K562 (cell line): ENCODE data around the gene MYG1. TPM values are rescaled to one million over a fixed set of nuclear protein-coding genes. Genes with fewer than 3 reads are reported as not detected.
A peak's percentile ranks its signal among the peaks of the same experiment; 100 is the strongest.

Experiments
- ATAC-seq: fragments of 200-7000 bp; cut with Tn5 transposase; 3 replicates; pipeline ENCODE4 v1.9.1; 2020; ENCODE audit warnings: moderate library complexity
- BruUV-seq: library from RNA; stranded (reverse); fragments of 400-500 nt; replicated peaks from 2 replicates; lab custom pipeline; 2021; lab: Mats Ljungman, UMichigan
- CTCF ChIA-PET: fragments of 300-600 bp; formaldehyde crosslinking; extraction: SDS; loops from one replicate; lab custom pipeline; 2021; ENCODE audit warnings: low intra/inter-chr PET ratio; lab: Yijun Ruan, JAX
- POLR2A ChIA-PET: fragments of 300-600, 350-650 bp; sonication (Branson Sonifier 250); formaldehyde crosslinking; extraction: SDS; loops from one replicate; lab custom pipeline; 2021; ENCODE audit warnings: antibody characterized with exemption, inconsistent platforms; lab: Yijun Ruan, JAX
- DNase-seq, 4 experiments: peaks; one replicate each; pipeline versions ENCODE4 v3.0.0 to v3.0.0-alpha.2; 2011 to 2018; ENCODE audit warnings: low spot score in 3 of 4, mixed read lengths in 3 of 4; ENCODE audit errors: extremely low read depth in 1 of 4
- FAIRE-seq: peaks from 2 replicates; lab custom pipeline; 2011; peaks lifted over from hg19 to GRCh38; lab: Jason Lieb, UNC
- H2AFZ ChIP-seq: 2 replicates; pipeline ENCODE4 v1.6.0; 2011; ENCODE audit warnings: low read depth, low read length, control low read depth, inconsistent platforms
- H3K27ac ChIP-seq: fragments of 200-600 bp; 3 replicates; pipeline ENCODE4 v1.8.0; 2011; ENCODE audit warnings: low read depth, mild to moderate bottlenecking, control low read depth, inconsistent platforms, low read length, moderate library complexity, mixed read lengths; ENCODE audit errors: extremely low read depth
- H3K27me3 ChIP-seq, 2 experiments: fragments of 300-600 bp in 1 of 2; 2 replicates in 1 of 2; 3 replicates in 1 of 2; pipeline versions ENCODE4 v1.6.0 to v1.8.0; 2011; ENCODE audit warnings: inconsistent platforms in 2 of 2, low read length in 2 of 2, mild to moderate bottlenecking in 1 of 2, mixed read lengths in 1 of 2, moderate library complexity in 1 of 2; ENCODE audit not compliant: control insufficient read depth in 2 of 2, insufficient read depth in 2 of 2
- H3K36me3 ChIP-seq: fragments of 300-600 bp; 3 replicates; pipeline ENCODE4 v1.8.0; 2011; ENCODE audit warnings: mild to moderate bottlenecking, low read length, inconsistent platforms; ENCODE audit not compliant: control insufficient read depth, insufficient read depth
- H3K4me1 ChIP-seq, 2 experiments: fragments of 200-600 bp in 1 of 2; replicated peaks in 1 of 2; 2 replicates in 1 of 2; 3 replicates in 1 of 2; pipeline versions ENCODE4 v1.5.1 to v1.8.0; 2011; ENCODE audit warnings: inconsistent platforms in 2 of 2, low read length in 2 of 2, mild to moderate bottlenecking in 1 of 2, mixed read lengths in 1 of 2, moderate library complexity in 1 of 2; ENCODE audit not compliant: control insufficient read depth in 2 of 2, insufficient read depth in 2 of 2
- H3K4me2 ChIP-seq: 2 replicates; pipeline ENCODE4 v1.6.1; 2011; ENCODE audit warnings: low read length, control low read depth, inconsistent platforms, mixed read lengths; ENCODE audit not compliant: insufficient read depth
- H3K4me3 ChIP-seq: fragments of 200-600 bp; sonication (generic), shearing (Covaris generic); 2 replicates; pipeline ENCODE4 v1.5.1; 2016; ENCODE audit warnings: control low read depth, inconsistent platforms
- H3K79me2 ChIP-seq: fragments of 200-600 bp; 3 replicates; pipeline ENCODE4 v1.8.0; 2011; ENCODE audit warnings: low read length, inconsistent platforms; ENCODE audit not compliant: control insufficient read depth, insufficient read depth
- H3K9ac ChIP-seq, 2 experiments: 2 replicates each; pipeline versions ENCODE4 v1.6.0 to v1.6.1; 2011; ENCODE audit warnings: low read depth in 2 of 2, low read length in 2 of 2, control low read depth in 1 of 2, inconsistent platforms in 1 of 2, mild to moderate bottlenecking in 1 of 2, mixed read lengths in 1 of 2; ENCODE audit not compliant: insufficient read depth in 1 of 2
- H3K9me1 ChIP-seq: one replicate; pipeline ENCODE4 v1.6.0; 2011; ENCODE audit warnings: inconsistent platforms, mild to moderate bottlenecking, low read length, moderate library complexity; ENCODE audit not compliant: control insufficient read depth, insufficient read depth
- H3K9me3 ChIP-seq: replicated peaks from 2 replicates; pipeline ENCODE4 v1.5.1; 2011; ENCODE audit warnings: low read depth, low read length, inconsistent platforms; ENCODE audit not compliant: control insufficient read depth, insufficient read depth
- H4K20me1 ChIP-seq: replicated peaks from 2 replicates; pipeline ENCODE4 v1.6.1; 2011; ENCODE audit warnings: low read length, inconsistent platforms, mixed read lengths; ENCODE audit not compliant: control insufficient read depth, insufficient read depth
- BRD9 ChIP-seq: fragments of 450-650 bp; IDR thresholded peaks from 2 replicates; pipeline ENCODE4 v1.6.1; 2018; ENCODE audit warnings: low read depth; ENCODE audit not compliant: partially characterized antibody
- C11orf30 ChIP-seq: fragments of 450-650 bp; IDR thresholded peaks from 2 replicates; pipeline ENCODE4 v1.6.1; 2016; ENCODE audit warnings: low read depth, mild to moderate bottlenecking
- CXXC5 ChIP-seq: fragments of 250-450 bp; sonication (Bioruptor Pico); IDR thresholded peaks from 2 replicates; pipeline ENCODE4 v1.8.0; 2022; ENCODE audit warnings: inconsistent platforms, mild to moderate bottlenecking, moderate library complexity
- ELF2 ChIP-seq: fragments of 250-450 bp; sonication (Bioruptor Pico); IDR thresholded peaks from 2 replicates; pipeline ENCODE4 v1.5.0; 2021; ENCODE audit warnings: mild to moderate bottlenecking
- HDAC1 ChIP-seq, 2 experiments: fragments of 450-650 bp; IDR thresholded peaks; 2 replicates each; pipeline ENCODE4 v1.6.1; 2016 to 2017; ENCODE audit warnings: inconsistent platforms in 1 of 2, mild to moderate bottlenecking in 1 of 2, moderate library complexity in 1 of 2
- HDAC3 ChIP-seq: fragments of 450-650 bp; IDR thresholded peaks from 2 replicates; pipeline ENCODE4 v1.6.1; 2018; ENCODE audit warnings: borderline replicate concordance, mild to moderate bottlenecking, moderate library complexity; ENCODE audit not compliant: partially characterized antibody
- MTA3 ChIP-seq: fragments of 450-650 bp; formaldehyde crosslinking; IDR thresholded peaks from 2 replicates; pipeline ENCODE4 v1.6.1; 2017; ENCODE audit warnings: mild to moderate bottlenecking, borderline replicate concordance
- ZBTB11 ChIP-seq, 3 experiments: fragments of 200-800 bp in 1 of 3; fragments of 250-450 bp in 1 of 3; fragments of 450-650 bp in 1 of 3; sonication (Bioruptor Pico) in 1 of 3; sonication (Bioruptor generic) in 1 of 3; formaldehyde crosslinking in 1 of 3; IDR thresholded peaks; 2 replicates each; pipeline versions ENCODE4 v1.6.1 to v1.8.0; 2016 to 2022; ENCODE audit warnings: mild to moderate bottlenecking in 2 of 3, missing genetic modification characterization in 2 of 3, missing compliant biosample characterization in 1 of 3, moderate library complexity in 1 of 3
- ZBTB33 ChIP-seq: sonication (generic); formaldehyde crosslinking; IDR thresholded peaks from 2 replicates; pipeline ENCODE4 v1.8.1; 2023; ENCODE audit warnings: mild to moderate bottlenecking, missing genetic modification reagents
- ZBTB7A ChIP-seq: IDR thresholded peaks from 2 replicates; pipeline ENCODE4 v1.6.1; 2011; ENCODE audit warnings: low read depth, mild to moderate bottlenecking, low read length, moderate library complexity, borderline replicate concordance; ENCODE audit not compliant: control insufficient read depth
- ZNF165 ChIP-seq: fragments of 250-450 bp; sonication (Bioruptor Pico); IDR thresholded peaks from 2 replicates; pipeline ENCODE4 v1.4.0; 2020; ENCODE audit warnings: borderline replicate concordance
- ZNF444 ChIP-seq: fragments of 250-450 bp; sonication (Bioruptor Pico); IDR thresholded peaks from 2 replicates; pipeline ENCODE4 v1.4.0; 2020; ENCODE audit warnings: mild to moderate bottlenecking, moderate library complexity
- ZNF764 ChIP-seq: fragments of 250-450 bp; sonication (Bioruptor Pico); IDR thresholded peaks from 2 replicates; pipeline ENCODE4 v1.4.0; 2020; ENCODE audit warnings: low read depth, mild to moderate bottlenecking, moderate library complexity
- WGBS: fragments of 100-300 bp; shearing (Covaris generic); methylation state at CpG from one replicate; pipeline ENCODE4 v1.1.6; 2016; ENCODE audit warnings: low coverage, mixed read lengths; ENCODE audit not compliant: insufficient coverage; ENCODE audit errors: missing lambda C conversion rate; 5-methylcytosine and 5-hydroxymethylcytosine counted together
- in situ Hi-C: fragments of 300-500 bp; cut with MboI; formaldehyde crosslinking; loops from 4 replicates; pipeline ENCODE4 v1.15.0; 2018; ENCODE audit warnings: inconsistent platforms, mixed read lengths
- intact Hi-C: fragments of 100-400 bp; cut with micrococcal nuclease; formaldehyde crosslinking; loops from 2 replicates; pipeline ENCODE4 v1.14.2; 2022
- polyA plus RNA-seq, 8 experiments: library from polyadenylated mRNA; depleted of rRNA in 4 of 8; stranded (reverse) in 5 of 8; unstranded in 3 of 8; fragments of >200 nt; fragmentation: Nextera tagmentation in 2 of 8; fragmentation: Illumina TruSeq in 1 of 8; extraction: Ambion mirVana in 2 of 8; extraction: Trizol in 1 of 8; gene quantifications; 2 replicates each; pipeline versions ENCODE4 v1.2.1 to v1.2.3, GENCODE V29; 2011 to 2014; ENCODE audit warnings: inconsistent platforms in 1 of 8, missing spikeins in 1 of 8
- total RNA-seq, 7 experiments: library from RNA; depleted of rRNA in 6 of 7; stranded (reverse); fragments of >200 nt in 6 of 7; fragmentation: Illumina TruSeq in 2 of 7; extraction: Trizol in 2 of 7; gene quantifications; 2 replicates each; pipeline versions ENCODE4 v1.2.1 to v1.2.3, GENCODE V29; 2011 to 2021; ENCODE audit warnings: low replicate concordance in 1 of 7

The MYG1 gene
- total and polyA plus RNA-seq, 9 of the 15 experiments (the other 6 are each of a cell fraction or from before 2014, with no cell fraction given): 0.45 to 5.6 (median 2.1) TPM

- peak; percentile 85 to 94 (median 94) for DNase-seq
- H3K9ac ChIP-seq: peak overlapping the region; percentile 81 to 98
- H3K27ac ChIP-seq: peak overlapping the region; percentile 71
- 0% methylated on average over 24 of the region's 51 CpGs for WGBS
- ATAC-seq: peak; percentile 91
- in situ Hi-C loops (no loop called here), intact Hi-C loops (loop anchor here (1.0 kb wide), 3 partner anchors 30 to 38 kb away; no protein-coding TSS in a partner anchor)
- no peaks in the 10 kb centered on the region for H4K20me1 ChIP-seq
- TSS peak; percentile 94 for BruUV-seq
- peak overlapping the region; percentile 96 for H3K4me3 ChIP-seq
- peak overlapping the region; percentile 97 for H3K4me2 ChIP-seq
- FAIRE-seq: peak; percentile 85
- H2AFZ ChIP-seq: peak overlapping the region; percentile 87
- no peaks in the 10 kb centered on the region for H3K27me3 ChIP-seq
- H3K4me1 ChIP-seq: peaks cover 23 to 29% of the 10 kb centered on the region in 2 experiments; a peak in 4 of 5 replicates
- ChIA-PET POLR2A (interaction anchor here (0.7 to 3.0 kb wide), 7 partner anchors 9 to 60 kb away, joined by 3 to 9 read pairs (median 3); partner anchors contain the start of gene ESPL1), CTCF (interaction anchor here (1.7 kb wide), 1 partner anchor 38 kb away, joined by 10 read pairs; no protein-coding TSS in a partner anchor)
- peaks cover 19% of the 10 kb centered on the region; the same call in 2 of the 3 replicates for H3K36me3 ChIP-seq
- no peaks in the 10 kb centered on the region for H3K9me3 ChIP-seq
- no peaks in the 10 kb centered on the region for H3K9me1 ChIP-seq
- peaks cover 27% of the 10 kb centered on the region for H3K79me2 ChIP-seq
- TF ChIP-seq BRD9: peak; percentile 31
- no peak for TF ChIP-seq HDAC3
- TF ChIP-seq ZNF444 (CRISPR knock-in tag): no peak
- peak; percentile 44 to 97; a peak in 3 of 4 replicates for TF ChIP-seq HDAC1 (IDR thresholded peaks at IDR 0.05)
- peak in 1 of 3 experiments; percentile 46; a peak in 1 of 6 replicates for TF ChIP-seq ZBTB11 (CRISPR knock-in tag; IDR thresholded peaks at IDR 0.05)
- TF ChIP-seq ZBTB7A: 0 out of 2 replicates have a peak, but pooled peaks have one; percentile 45
- TF ChIP-seq ELF2 (CRISPR knock-in tag): peak; percentile 90
- peak; percentile 17; the same call in 1 of the 2 replicates for TF ChIP-seq ZBTB33 (CRISPR knock-in tag)
- TF ChIP-seq MTA3: peak; percentile 40; the same call in 1 of the 2 replicates
- TF ChIP-seq ZNF764 (CRISPR knock-in tag): peak; percentile 70
- peak; percentile 75 for TF ChIP-seq CXXC5 (CRISPR knock-in tag)
- TF ChIP-seq ZNF165: no peak
- TF ChIP-seq C11orf30: peak; percentile 97
Observed at GRCh38 chr12:53251477-53252348, 47.8 kb upstream of the MYG1 start.
